ENCODE data around the gene POMP. TPM values are rescaled to one million over a fixed set of nuclear protein-coding genes. Genes with fewer than 3 reads are reported as not detected.

Gene POMP
- total RNA-seq, 1 experiment from 2014 or later: 102 TPM

- no peak overlapping the region for H3K23ac ChIP-seq (ENCODE audit: insufficient read length, low read depth, low read length)
- H2BK20ac ChIP-seq (ENCODE audit: low read depth, low read length, poor library complexity, severe bottlenecking): no peak overlapping the region
- Mint-ChIP-seq H3K27me3 (ENCODE audit: low read depth) (no peaks in the 10 kb centered on the region), H3K4me1 (peaks cover 13 to 16% of the 10 kb centered on the region in 2 experiments), H3K4me3 (no peak overlapping the region), H3K9me3 (peaks cover 3% of the 10 kb centered on the region in 2 experiments; a peak in 1 of 5 replicates), H3K27ac (no peak overlapping the region), H3K36me3 (ENCODE audit: insufficient read depth in 1 of 3, low read depth in 3 of 3) (no peaks in the 10 kb centered on the region; a peak in 1 of 7 replicates)
- no peak overlapping the region for H3K4ac ChIP-seq (ENCODE audit: low read depth, low read length)
- no peak overlapping the region for H3K27ac ChIP-seq (ENCODE audit: insufficient read length, low read depth, low read length)
- H3K27me3 ChIP-seq (ENCODE audit: insufficient read depth, low read length): no peaks in the 10 kb centered on the region
- no peaks in the 10 kb centered on the region for H4K20me1 ChIP-seq (ENCODE audit: control insufficient read depth, insufficient read depth, insufficient read length)
- no peak overlapping the region for H2BK5ac ChIP-seq (ENCODE audit: insufficient read length, low read length)
- H2AK5ac ChIP-seq (ENCODE audit: insufficient read length, low read length): no peak overlapping the region
- no peaks in the 10 kb centered on the region for H3K79me2 ChIP-seq (ENCODE audit: insufficient read depth, low read length)
- H3K18ac ChIP-seq (ENCODE audit: insufficient read length, low read depth, low read length): no peak overlapping the region
- no peak overlapping the region for H4K8ac ChIP-seq (replicated peaks; ENCODE audit: insufficient read length, low read depth, low read length)
- H3K4me1 ChIP-seq (ENCODE audit: insufficient read depth, low read length): no peaks in the 10 kb centered on the region
- no peak overlapping the region for H3K56ac ChIP-seq (ENCODE audit: insufficient read length, low read depth, low read length)
- H2AFZ ChIP-seq (ENCODE audit: low read length): no peak overlapping the region
- H4K91ac ChIP-seq (ENCODE audit: insufficient read length, low read depth, low read length): no peak overlapping the region
- no peak overlapping the region for H2BK120ac ChIP-seq (ENCODE audit: low read depth, low read length, poor library complexity, severe bottlenecking)
- H3K79me1 ChIP-seq (ENCODE audit: insufficient read depth, low read depth, low read length, poor library complexity, severe bottlenecking): no peaks in the 10 kb centered on the region
- no peak overlapping the region for H2BK12ac ChIP-seq (ENCODE audit: insufficient read length, low read depth, low read length)
- no peak overlapping the region for H3K4me2 ChIP-seq (ENCODE audit: insufficient read depth, insufficient read length, low read length)
- H3K14ac ChIP-seq (ENCODE audit: insufficient read depth, low read length): no peak overlapping the region
- no peaks in the 10 kb centered on the region for H3K23me2 ChIP-seq (ENCODE audit: insufficient read length, low read depth, low read length, poor library complexity, severe bottlenecking)
- no peak for DNase-seq
- no peak overlapping the region for H3K9ac ChIP-seq (ENCODE audit: extremely low read depth, insufficient read length, low read length)
- no peak overlapping the region for H2BK15ac ChIP-seq (ENCODE audit: low read depth, low read length)
- WGBS (ENCODE audit: extremely low coverage, insufficient read length, low lambda C conversion rate): no CpG with 5 or more reads among the region's 1 CpG
- no peak overlapping the region for H4K5ac ChIP-seq (ENCODE audit: insufficient read length, low read depth, low read length)
- no peak for TF ChIP-seq CTCF (conservative IDR thresholded peaks at IDR 0.05)
- no peak overlapping the region for H3T11ph ChIP-seq (ENCODE audit: low read length)
- H3K9me3 ChIP-seq (ENCODE audit: control insufficient read depth, low read depth, low read length): no peaks in the 10 kb centered on the region
These were observed 22.9 kb upstream of the POMP start for GRCh38 chr13:28636069-28636468.

All from H9 (cell line).